Measurements from ENCODE around the gene UBE2V1.

GRCh38 chr20:50108556-50109235 is 4.3 kb downstream of the UBE2V1 start:
- no peak for TF ChIP-seq POLR2AphosphoS5 (IDR thresholded peaks at IDR 0.05; ENCODE audit: low read depth, low read length)
- TF ChIP-seq POLR2A (IDR thresholded peaks at IDR 0.05; ENCODE audit: low read depth, low read length) = no peak
